Adrenal gland (tissue), 12 donors: ENCODE measurements around the gene GAN. TPM values are rescaled to one million over a fixed set of nuclear protein-coding genes. Genes with fewer than 3 reads are reported as not detected.

Experiments used
- DNase-seq, 7 donors: peaks; one replicate each; pipeline ENCODE4 v3.0.0-alpha.2; 2019 to 2020
- H3K27ac ChIP-seq, 5 donors: fragments of 200-600 bp; sonication (generic) in 4 of 5; 1 replicate in 3 of 5; 2 replicates in 2 of 5; pipeline versions ENCODE4 v1.5.1 to v1.8.0; 2016 to 2020; ENCODE audit warnings: mild to moderate bottlenecking in 1 of 5
- H3K27me3 ChIP-seq: fragments of 200-600 bp; 2 replicates; pipeline ENCODE4 v1.8.0; 2021
- H3K36me3 ChIP-seq, 2 donors: fragments of 200-600 bp; replicated peaks in 1 of 2; 1 replicate in 1 of 2; 2 replicates in 1 of 2; pipeline versions ENCODE4 v1.5.1 to v1.8.0; 2018 to 2022
- H3K4me1 ChIP-seq, 2 donors: fragments of 200-600 bp; replicated peaks in 1 of 2; 1 replicate in 1 of 2; 2 replicates in 1 of 2; pipeline versions ENCODE4 v1.5.1 to v1.8.0; 2018 to 2021
- H3K4me3 ChIP-seq, 4 donors: fragments of 200-600 bp; sonication (generic) in 3 of 4; one replicate each; pipeline ENCODE4 v1.5.1; 2016 to 2018
- H3K9me3 ChIP-seq, 3 donors: fragments of 200-600 bp; sonication (generic) in 1 of 3; replicated peaks in 1 of 3; 1 replicate in 2 of 3; 2 replicates in 1 of 3; pipeline versions ENCODE4 v1.5.1 to v1.8.0; 2016 to 2021
- CTCF ChIP-seq, 6 experiments: fragments of 450-650 bp in 4 of 6; fragments of 200-600 bp in 2 of 6; sonication (generic) in 1 of 6; IDR thresholded peaks; 1 replicate in 5 of 6; 2 replicates in 1 of 6; pipeline versions ENCODE4 v1.5.1 to v1.8.0; 2016 to 2021; ENCODE audit warnings: antibody characterized with exemption in 6 of 6, mild to moderate bottlenecking in 2 of 6, moderate library complexity in 1 of 6
- POLR2A ChIP-seq, 2 donors: fragments of 450-650 bp; IDR thresholded peaks; one replicate each; pipeline ENCODE4 v1.6.1; 2017; ENCODE audit warnings: antibody characterized with exemption in 2 of 2, mild to moderate bottlenecking in 2 of 2, moderate library complexity in 1 of 2
- WGBS, 4 donors: extraction: QIAGEN DNeasy Blood & Tissue Kit in 2 of 4; methylation state at CpG; one replicate each; pipeline versions ENCODE4 v1.1.5 to v1.1.7; 2013 to 2017; 5-methylcytosine and 5-hydroxymethylcytosine counted together
- intact Hi-C, 2 donors: fragments of 100-400 bp; cut with DNase I; formaldehyde crosslinking; loops; one replicate each; pipeline versions ENCODE4 v1.14.1 to v1.15.0; 2022 to 2023
- polyA plus RNA-seq, 3 donors: library from polyadenylated mRNA; stranded (reverse); fragments of 200-250 nt in 2 of 3; fragments of 350-450 nt in 1 of 3; fragmentation: Illumina TruSeq in 1 of 3; extraction: RNeasy Lipid Tissue Mini Kit (QIAGEN cat#74804) in 1 of 3; gene quantifications; one replicate each; pipeline ENCODE4 v1.2.3, GENCODE V29; 2013 to 2014
- total RNA-seq, 9 donors: library from RNA; depleted of rRNA in 4 of 9; stranded (reverse); fragments of >200 nt in 4 of 9; fragments of 120-200 nt in 1 of 9; fragmentation: NEBNext Ultra II Directional in 1 of 9; extraction: Animal tissue kit (Norgen Biotek cat#: 25700) in 1 of 9; gene quantifications; one replicate each; pipeline versions ENCODE4 v1.1.0 to v1.2.4, GENCODE V29; 2013 to 2023
- donor health status: healthy with polysubstance abuse.
- donor health status: Bipolar disorder and iron deficiency.
- donor health status: DM: yes; HTN: yes; CAD: no.
- donor health status: DM: no; HTN: no; CAD: no.
- donor health status: DM: no; HTN: no; CAD: no.
- donor health status: DM: yes; HTN: yes; CAD: no.

Gene GAN
- total and polyA plus RNA-seq, 12 donors: 1.0 to 7.5 (median 3.8) TPM

GRCh38 chr16:81296631-81297030 is 18.1 kb upstream of the GAN start:
- Histone ChIP-seq H3K27ac (no peak overlapping the region), H3K4me3 (no peak overlapping the region), H3K4me1 (no peaks in the 10 kb centered on the region), H3K36me3 (no peaks in the 10 kb centered on the region), H3K27me3 (no peaks in the 10 kb centered on the region), H3K9me3 (no peaks in the 10 kb centered on the region)
- TF ChIP-seq CTCF (IDR thresholded peaks at IDR 0.05) (no peak), POLR2A (IDR thresholded peaks at IDR 0.05) (no peak)
- 78 to 92% (median 83%) methylated on average over 7 of the region's 7 CpGs for WGBS, 4 donors
- no peak for DNase-seq
- intact Hi-C loops: no loop called here

- no peak for DNase-seq
- TF ChIP-seq CTCF (IDR thresholded peaks at IDR 0.05) (no peak), POLR2A (IDR thresholded peaks at IDR 0.05) (no peak)
- H3K36me3 ChIP-seq: no peaks in the 10 kb centered on the region
- H3K27ac ChIP-seq: no peak overlapping the region
- no peak overlapping the region for H3K4me3 ChIP-seq
- no peaks in the 10 kb centered on the region for H3K9me3 ChIP-seq
- H3K4me1 ChIP-seq: peaks cover 0 to 13% of the 10 kb centered on the region in 2 donors
- 78 to 89% (median 80%) methylated on average over 3 of the region's 3 CpGs for WGBS, 4 donors
- no peaks in the 10 kb centered on the region for H3K27me3 ChIP-seq
- intact Hi-C loops: no loop called here
Observed at GRCh38 chr16:81307770-81308169, 7.0 kb upstream of the GAN start.

- no peaks in the 10 kb centered on the region for H3K36me3 ChIP-seq
- H3K4me3 ChIP-seq: no peak overlapping the region
- intact Hi-C loops: no loop called here
- H3K9me3 ChIP-seq: no peaks in the 10 kb centered on the region
- no peaks in the 10 kb centered on the region for H3K27me3 ChIP-seq
- WGBS, 4 donors: 63 to 73% (median 70%) methylated on average over 5 of the region's 5 CpGs
- peaks cover 0 to 29% of the 10 kb centered on the region in 2 donors for H3K4me1 ChIP-seq
- H3K27ac ChIP-seq: peak overlapping the region in 1 of 5 donors; percentile 54
- DNase-seq: peak in 2 of 7 donors; percentile 20 to 47
- TF ChIP-seq CTCF (IDR thresholded peaks at IDR 0.05) (no peak), POLR2A (IDR thresholded peaks at IDR 0.05) (no peak)
Observed at GRCh38 chr16:81310045-81310644, 4.6 kb upstream of the GAN start.

GRCh38 chr16:81311762-81312161 is 3.0 kb upstream of the GAN start:
- Histone ChIP-seq H3K4me3 (no peak overlapping the region), H3K4me1 (peaks cover 6 to 39% of the 10 kb centered on the region in 2 donors), H3K36me3 (no peaks in the 10 kb centered on the region), H3K27ac (no peak overlapping the region), H3K9me3 (no peaks in the 10 kb centered on the region), H3K27me3 (no peaks in the 10 kb centered on the region)
- DNase-seq: no peak
- TF ChIP-seq CTCF (IDR thresholded peaks at IDR 0.05) (no peak), POLR2A (IDR thresholded peaks at IDR 0.05) (no peak)
- intact Hi-C loops: no loop called here
